Uterus (tissue), 2 donors: Measurements from ENCODE around the gene KIF5A.

Experiments used
- POLR2A ChIP-seq, 2 donors: fragments of 450-650 bp; IDR thresholded peaks; one replicate each; pipeline ENCODE4 v1.6.1; 2016; ENCODE audit warnings: antibody characterized with exemption in 2 of 2, mild to moderate bottlenecking in 1 of 2, moderate library complexity in 1 of 2
- TF ChIP-seq, protein P1 (sequence below), 4 experiments: fragments of 200-600 bp in 2 of 4; fragments of 450-650 bp in 2 of 4; sonication (generic) in 2 of 4; IDR thresholded peaks; one replicate each; pipeline ENCODE4 v1.5.1; 2016 to 2019; ENCODE audit warnings: antibody characterized with exemption in 4 of 4, mild to moderate bottlenecking in 2 of 4, moderate library complexity in 1 of 4

DNA sequence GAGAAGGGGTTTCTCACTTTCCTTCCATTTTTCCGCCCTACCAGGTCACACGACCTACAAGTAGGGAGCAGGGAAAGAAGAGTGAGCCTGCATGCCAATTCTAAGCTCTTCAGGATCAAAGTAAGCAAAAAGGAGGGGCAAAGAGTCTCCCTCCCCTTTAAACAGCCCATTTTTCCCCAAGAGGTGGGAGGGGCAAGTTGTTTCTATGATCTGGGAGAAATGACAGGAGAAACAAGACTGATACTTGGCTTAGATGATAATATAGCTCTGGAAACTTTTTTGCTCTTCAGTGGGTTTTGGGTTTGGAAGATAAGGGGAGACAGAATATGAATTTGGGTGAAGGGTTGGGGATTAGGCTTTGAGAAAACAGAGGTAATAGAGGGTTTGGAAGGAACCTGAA, 56.6 kb downstream of the KIF5A start:
- TF ChIP-seq, protein P1, sequence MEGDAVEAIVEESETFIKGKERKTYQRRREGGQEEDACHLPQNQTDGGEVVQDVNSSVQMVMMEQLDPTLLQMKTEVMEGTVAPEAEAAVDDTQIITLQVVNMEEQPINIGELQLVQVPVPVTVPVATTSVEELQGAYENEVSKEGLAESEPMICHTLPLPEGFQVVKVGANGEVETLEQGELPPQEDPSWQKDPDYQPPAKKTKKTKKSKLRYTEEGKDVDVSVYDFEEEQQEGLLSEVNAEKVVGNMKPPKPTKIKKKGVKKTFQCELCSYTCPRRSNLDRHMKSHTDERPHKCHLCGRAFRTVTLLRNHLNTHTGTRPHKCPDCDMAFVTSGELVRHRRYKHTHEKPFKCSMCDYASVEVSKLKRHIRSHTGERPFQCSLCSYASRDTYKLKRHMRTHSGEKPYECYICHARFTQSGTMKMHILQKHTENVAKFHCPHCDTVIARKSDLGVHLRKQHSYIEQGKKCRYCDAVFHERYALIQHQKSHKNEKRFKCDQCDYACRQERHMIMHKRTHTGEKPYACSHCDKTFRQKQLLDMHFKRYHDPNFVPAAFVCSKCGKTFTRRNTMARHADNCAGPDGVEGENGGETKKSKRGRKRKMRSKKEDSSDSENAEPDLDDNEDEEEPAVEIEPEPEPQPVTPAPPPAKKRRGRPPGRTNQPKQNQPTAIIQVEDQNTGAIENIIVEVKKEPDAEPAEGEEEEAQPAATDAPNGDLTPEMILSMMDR (IDR thresholded peaks at IDR 0.05), result no peak
- no peak for TF ChIP-seq POLR2A (IDR thresholded peaks at IDR 0.05)
